Endothelial cell of umbilical vein (primary cell): ENCODE data around the gene NKD2. TPM values are rescaled to one million over a fixed set of nuclear protein-coding genes. Genes with fewer than 3 reads are reported as not detected.

Experiments used
- BruUV-seq: library from RNA; stranded (reverse); fragments of 400-500 nt; replicated peaks from 2 replicates; lab custom pipeline; 2021; lab: Mats Ljungman, UMichigan
- CTCF ChIA-PET: fragments of 300-600, 350-600 bp; sonication (Branson Sonifier 250); formaldehyde crosslinking; loops from one replicate; lab custom pipeline; 2021; ENCODE audit warnings: antibody characterized with exemption, inconsistent platforms; lab: Charles Lee
- POLR2A ChIA-PET: fragments of 300-600, 350-600 bp; sonication (Branson Sonifier 250); formaldehyde crosslinking; loops from one replicate; lab custom pipeline; 2021; ENCODE audit warnings: antibody characterized with exemption, inconsistent platforms; lab: Charles Lee
- DNase-seq: peaks from one replicate; pipeline ENCODE4 v3.0.0-alpha.2; 2011; ENCODE audit warnings: low read depth, low spot score
- FAIRE-seq: peaks from 2 replicates; lab custom pipeline; 2011; peaks lifted over from hg19 to GRCh38; lab: Jason Lieb, UNC
- H2AFZ ChIP-seq: 2 replicates; pipeline ENCODE4 v1.6.0; 2012; ENCODE audit warnings: low read depth, low read length, control low read depth, inconsistent platforms
- H3K27ac ChIP-seq: 2 replicates; pipeline ENCODE4 v1.5.1; 2011; ENCODE audit warnings: low read depth, mild to moderate bottlenecking, control low read depth, low read length, moderate library complexity; ENCODE audit not compliant: insufficient read depth
- H3K27me3 ChIP-seq, 2 experiments: 2 replicates each; pipeline versions ENCODE4 v1.6.0 to v1.6.1; 2011; ENCODE audit warnings: low read length in 2 of 2, mixed read lengths in 1 of 2; ENCODE audit not compliant: control insufficient read depth in 2 of 2, insufficient read depth in 2 of 2
- H3K36me3 ChIP-seq, 2 experiments: 2 replicates in 1 of 2; 3 replicates in 1 of 2; pipeline ENCODE4 v1.5.1; 2011; ENCODE audit warnings: low read length in 2 of 2, mild to moderate bottlenecking in 1 of 2, moderate library complexity in 1 of 2; ENCODE audit not compliant: control insufficient read depth in 2 of 2, insufficient read depth in 2 of 2; ENCODE audit errors: extremely low read depth in 1 of 2
- H3K4me1 ChIP-seq: 3 replicates; pipeline ENCODE4 v1.5.1; 2011; ENCODE audit warnings: mild to moderate bottlenecking, low read length; ENCODE audit not compliant: control insufficient read depth, insufficient read depth; ENCODE audit errors: extremely low read depth
- H3K4me2 ChIP-seq: 2 replicates; pipeline ENCODE4 v1.6.1; 2011; ENCODE audit warnings: low read length, control low read depth, mixed read lengths; ENCODE audit not compliant: insufficient read depth
- H3K4me3 ChIP-seq, 3 experiments: fragments of 200-600 bp in 1 of 3; sonication (generic), shearing (Covaris generic) in 1 of 3; replicated peaks in 1 of 3; 2 replicates each; pipeline ENCODE4 v1.5.1; 2011 to 2016; ENCODE audit warnings: control low read depth in 3 of 3, low read length in 3 of 3, mild to moderate bottlenecking in 2 of 3, inconsistent platforms in 1 of 3, low read depth in 1 of 3, moderate library complexity in 1 of 3; ENCODE audit not compliant: insufficient read depth in 1 of 3
- H3K79me2 ChIP-seq: 2 replicates; pipeline ENCODE4 v1.6.0; 2012; ENCODE audit warnings: low read length, inconsistent platforms; ENCODE audit not compliant: control insufficient read depth, insufficient read depth
- H3K9ac ChIP-seq: replicated peaks from 2 replicates; pipeline ENCODE3; 2011; ENCODE audit warnings: low read length, control low read depth; ENCODE audit not compliant: insufficient read depth; ENCODE audit errors: extremely low read depth
- H3K9me1 ChIP-seq: replicated peaks from 3 replicates; pipeline ENCODE4 v1.6.0; 2011; ENCODE audit warnings: mild to moderate bottlenecking, low read length; ENCODE audit not compliant: control insufficient read depth, insufficient read depth; ENCODE audit errors: extremely low read depth
- H3K9me3 ChIP-seq: replicated peaks from 2 replicates; pipeline ENCODE4 v1.5.1; 2012; ENCODE audit warnings: low read length, inconsistent platforms; ENCODE audit not compliant: control insufficient read depth, insufficient read depth
- H4K20me1 ChIP-seq: replicated peaks from 2 replicates; pipeline ENCODE3; 2011; ENCODE audit warnings: mild to moderate bottlenecking, low read length; ENCODE audit not compliant: control insufficient read depth, insufficient read depth; ENCODE audit errors: extremely low read depth
- CTCF ChIP-seq, 2 donors: IDR thresholded peaks; 1 replicate in 1 of 2; 2 replicates in 1 of 2; pipeline ENCODE4 v1.5.1; 2011; ENCODE audit warnings: low read length in 2 of 2, mild to moderate bottlenecking in 2 of 2, moderate library complexity in 2 of 2, control low read depth in 1 of 2, inconsistent platforms in 1 of 2, low read depth in 1 of 2; ENCODE audit not compliant: insufficient read depth in 1 of 2; ENCODE audit errors: extremely low read depth in 1 of 2
- EZH2 ChIP-seq: IDR thresholded peaks from 2 replicates; pipeline ENCODE4 v1.6.1; 2012; ENCODE audit warnings: borderline replicate concordance, low read depth, mild to moderate bottlenecking, moderate library complexity, low read length, inconsistent platforms; ENCODE audit not compliant: severe bottlenecking
- FOS ChIP-seq: IDR thresholded peaks from 2 replicates; pipeline ENCODE4 v1.6.1; 2011; ENCODE audit warnings: mild to moderate bottlenecking, low read length, moderate library complexity, borderline replicate concordance; ENCODE audit not compliant: insufficient read depth
- GATA2 ChIP-seq: IDR thresholded peaks from 2 replicates; pipeline ENCODE4 v1.7.0; 2011; ENCODE audit warnings: low read depth, mild to moderate bottlenecking, moderate library complexity, mixed read lengths, low read length; ENCODE audit not compliant: insufficient read length, insufficient read depth
- JUN ChIP-seq: IDR thresholded peaks from 2 replicates; pipeline ENCODE4 v1.6.1; 2011; ENCODE audit warnings: borderline replicate concordance, low read depth; ENCODE audit not compliant: insufficient read length, insufficient read depth
- MAX ChIP-seq: IDR thresholded peaks from 2 replicates; pipeline ENCODE4 v1.6.1; 2011; ENCODE audit not compliant: insufficient read depth, insufficient read length
- MYC ChIP-seq: IDR thresholded peaks from one replicate; pipeline ENCODE4 v1.6.1; 2011; ENCODE audit warnings: mild to moderate bottlenecking, low read depth, low read length
- POLR2A ChIP-seq: IDR thresholded peaks from 2 replicates; pipeline ENCODE4 v1.6.1; 2012; ENCODE audit warnings: low read depth, mild to moderate bottlenecking, control low read depth, low read length
- POLR2AphosphoS5 ChIP-seq: IDR thresholded peaks from 2 replicates; pipeline ENCODE4 v1.6.1; 2012; ENCODE audit warnings: low read depth, mild to moderate bottlenecking, control low read depth, low read length, moderate library complexity; ENCODE audit not compliant: insufficient read depth
- dilution Hi-C: fragments of 300-500 bp; cut with MboI; formaldehyde crosslinking; loops from one replicate; pipeline ENCODE4 v1.15.0; 2019; ENCODE audit warnings: low sequenced_read_pairs; ENCODE audit not compliant: extremely low pct_ligation_motif_present
- intact Hi-C: fragments of 100-400 bp; cut with micrococcal nuclease; formaldehyde crosslinking; loops from one replicate; pipeline ENCODE4 v1.10.0; 2022
- polyA plus RNA-seq, 4 experiments: library from polyadenylated mRNA; depleted of rRNA in 3 of 4; stranded (reverse) in 3 of 4; unstranded in 1 of 4; fragments of >200 nt; gene quantifications; 2 replicates each; pipeline versions ENCODE4 v1.2.1 to v1.2.3, GENCODE V29; 2011 to 2012; ENCODE audit warnings: missing spikeins in 1 of 4
- total RNA-seq: library from RNA; stranded (reverse); gene quantifications from 2 replicates; pipeline ENCODE4 v1.2.3, GENCODE V29; 2021

NKD2 gene
- total and polyA plus RNA-seq, 2 donors (not counting 3 experiments of a cell fraction or from before 2014, with no cell fraction given) = 0.08 TPM; not detected in 1

- no peak overlapping the region for H3K4me3 ChIP-seq
- no TSS peak for BruUV-seq
- H3K36me3 ChIP-seq = peaks cover 3 to 10% of the 10 kb centered on the region in 2 experiments
- no peaks in the 10 kb centered on the region for H3K9me1 ChIP-seq
- H3K4me2 ChIP-seq = no peak overlapping the region
- ChIA-PET CTCF (no interaction called here), POLR2A (no interaction called here)
- H2AFZ ChIP-seq = no peak overlapping the region
- intact Hi-C loops = no loop called here
- H3K27me3 ChIP-seq = no peaks in the 10 kb centered on the region
- DNase-seq = no peak
- H3K9ac ChIP-seq = no peak overlapping the region
- H3K27ac ChIP-seq = no peak overlapping the region
- dilution Hi-C loops = no loop called here
- no peaks in the 10 kb centered on the region for H3K4me1 ChIP-seq
- no peaks in the 10 kb centered on the region for H3K79me2 ChIP-seq
- TF ChIP-seq GATA2 = no peak
- FAIRE-seq = no peak
- no peaks in the 10 kb centered on the region for H4K20me1 ChIP-seq
- H3K9me3 ChIP-seq = no peaks in the 10 kb centered on the region
These were observed 75.4 kb downstream of the NKD2 start for GRCh38 chr5:1083823-1084605.

GRCh38 chr5:1085391-1085790 is 76.8 kb downstream of the NKD2 start:
- H3K27ac ChIP-seq = no peak overlapping the region
- H3K27me3 ChIP-seq = no peaks in the 10 kb centered on the region
- POLR2A ChIA-PET = no interaction called here
- FAIRE-seq (no peak), DNase-seq (no peak)
- no peak overlapping the region for H3K4me2 ChIP-seq
- H3K4me3 ChIP-seq = no peak overlapping the region
- no TSS peak for BruUV-seq
- intact Hi-C loops (no loop called here), dilution Hi-C loops (no loop called here)
- CTCF ChIA-PET = no interaction called here
- H2AFZ ChIP-seq = no peak overlapping the region
- H3K9me3 ChIP-seq = no peaks in the 10 kb centered on the region
- H3K4me1 ChIP-seq = no peaks in the 10 kb centered on the region
- H3K9me1 ChIP-seq = no peaks in the 10 kb centered on the region
- H3K36me3 ChIP-seq = peaks cover 3 to 5% of the 10 kb centered on the region in 2 experiments
- H4K20me1 ChIP-seq = no peaks in the 10 kb centered on the region
- H3K79me2 ChIP-seq = no peaks in the 10 kb centered on the region
- no peak for TF ChIP-seq CTCF (IDR thresholded peaks at IDR 0.05; ENCODE audit: extremely low read depth in 1 of 2, insufficient read depth in 1 of 2, low read depth in 1 of 2, low read length in 2 of 2)
- TF ChIP-seq POLR2AphosphoS5 = no peak
- TF ChIP-seq POLR2A = no peak
- TF ChIP-seq GATA2 = no peak
- TF ChIP-seq EZH2 = no peak
- no peak for TF ChIP-seq MAX
- no peak for TF ChIP-seq FOS
- no peak for TF ChIP-seq JUN
- TF ChIP-seq MYC = no peak
- H3K9ac ChIP-seq = no peak overlapping the region
